ENCODE data around the gene PMM1.

DNA sequence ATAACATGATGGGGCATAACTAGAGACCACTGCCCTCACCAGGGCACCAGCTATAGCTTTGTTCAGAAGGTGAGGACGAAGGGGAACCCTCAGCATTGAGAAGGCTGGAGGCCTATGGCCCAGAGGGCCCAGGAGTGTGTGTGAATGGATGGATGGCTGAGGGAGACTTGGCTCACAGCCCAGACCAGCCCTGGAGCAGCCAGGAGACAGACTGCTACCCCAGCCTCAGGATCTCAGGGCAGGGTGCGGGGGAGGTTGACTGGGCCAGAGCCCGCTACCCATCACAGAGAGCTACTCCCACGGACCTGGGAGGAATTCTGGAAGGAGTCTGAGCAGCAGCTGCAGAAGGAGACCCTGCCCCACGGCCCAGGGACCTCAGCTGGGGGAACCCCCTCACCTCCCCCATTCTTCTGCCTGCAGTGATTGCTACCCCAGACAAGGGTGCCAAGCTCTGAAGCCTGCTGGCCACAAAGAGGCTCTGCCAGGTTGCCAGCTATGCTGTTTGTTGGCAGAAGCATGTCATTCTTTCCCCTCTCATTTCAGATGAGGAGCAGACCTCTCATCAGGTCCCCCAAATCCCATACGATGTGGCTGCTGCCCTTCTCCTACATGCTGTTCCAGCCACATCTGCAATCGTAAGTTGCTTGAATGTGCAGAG lies 34.2 kb downstream of the PMM1 start:
- no peak for TF ChIP-seq EZH2phosphoT487 (IDR thresholded peaks at IDR 0.05; ENCODE audit: borderline replicate concordance, low read length)
- no peak for TF ChIP-seq CTCF (conservative IDR thresholded peaks at IDR 0.05; ENCODE audit: low read depth, low read length)

All from PC-3 (cell line).